Retinal pigment epithelial cell (primary cell): ENCODE results near the gene C1QTNF5.

ENCODE experiments used
- DNase-seq: peaks from one replicate; pipeline ENCODE4 v3.0.0-alpha.2; 2010; ENCODE audit warnings: low read depth
- H3K4me3 ChIP-seq: 2 replicates; pipeline ENCODE4 v1.5.1; 2011; ENCODE audit warnings: mild to moderate bottlenecking, low read length, control low read depth, moderate library complexity
- TF ChIP-seq, protein P1 (sequence below): conservative IDR thresholded peaks from 2 replicates; pipeline ENCODE4 v1.5.1; 2011; ENCODE audit warnings: low read depth, low read length, control low read depth, inconsistent platforms

The C1QTNF5 gene

DNA sequence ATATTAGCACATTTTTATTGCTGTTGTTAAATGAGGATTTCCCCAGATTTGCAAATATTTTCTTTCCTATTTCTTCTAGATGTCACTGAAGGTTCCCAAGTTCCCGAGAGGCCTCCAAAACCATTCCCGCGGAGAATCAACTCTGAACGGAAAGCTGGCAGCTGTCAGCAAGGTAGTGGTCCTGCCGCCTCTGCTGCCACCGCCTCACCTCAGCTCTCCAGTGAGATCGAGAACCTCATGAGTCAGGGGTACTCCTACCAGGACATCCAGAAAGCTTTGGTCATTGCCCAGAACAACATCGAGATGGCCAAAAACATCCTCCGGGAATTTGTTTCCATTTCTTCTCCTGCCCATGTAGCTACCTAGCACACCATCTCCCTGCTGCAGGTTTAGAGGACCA, 41.3 kb downstream of the C1QTNF5 start:
- TF ChIP-seq, protein P1, sequence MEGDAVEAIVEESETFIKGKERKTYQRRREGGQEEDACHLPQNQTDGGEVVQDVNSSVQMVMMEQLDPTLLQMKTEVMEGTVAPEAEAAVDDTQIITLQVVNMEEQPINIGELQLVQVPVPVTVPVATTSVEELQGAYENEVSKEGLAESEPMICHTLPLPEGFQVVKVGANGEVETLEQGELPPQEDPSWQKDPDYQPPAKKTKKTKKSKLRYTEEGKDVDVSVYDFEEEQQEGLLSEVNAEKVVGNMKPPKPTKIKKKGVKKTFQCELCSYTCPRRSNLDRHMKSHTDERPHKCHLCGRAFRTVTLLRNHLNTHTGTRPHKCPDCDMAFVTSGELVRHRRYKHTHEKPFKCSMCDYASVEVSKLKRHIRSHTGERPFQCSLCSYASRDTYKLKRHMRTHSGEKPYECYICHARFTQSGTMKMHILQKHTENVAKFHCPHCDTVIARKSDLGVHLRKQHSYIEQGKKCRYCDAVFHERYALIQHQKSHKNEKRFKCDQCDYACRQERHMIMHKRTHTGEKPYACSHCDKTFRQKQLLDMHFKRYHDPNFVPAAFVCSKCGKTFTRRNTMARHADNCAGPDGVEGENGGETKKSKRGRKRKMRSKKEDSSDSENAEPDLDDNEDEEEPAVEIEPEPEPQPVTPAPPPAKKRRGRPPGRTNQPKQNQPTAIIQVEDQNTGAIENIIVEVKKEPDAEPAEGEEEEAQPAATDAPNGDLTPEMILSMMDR, result no peak
- no peak for DNase-seq
- no peak overlapping the region for H3K4me3 ChIP-seq

DNA sequence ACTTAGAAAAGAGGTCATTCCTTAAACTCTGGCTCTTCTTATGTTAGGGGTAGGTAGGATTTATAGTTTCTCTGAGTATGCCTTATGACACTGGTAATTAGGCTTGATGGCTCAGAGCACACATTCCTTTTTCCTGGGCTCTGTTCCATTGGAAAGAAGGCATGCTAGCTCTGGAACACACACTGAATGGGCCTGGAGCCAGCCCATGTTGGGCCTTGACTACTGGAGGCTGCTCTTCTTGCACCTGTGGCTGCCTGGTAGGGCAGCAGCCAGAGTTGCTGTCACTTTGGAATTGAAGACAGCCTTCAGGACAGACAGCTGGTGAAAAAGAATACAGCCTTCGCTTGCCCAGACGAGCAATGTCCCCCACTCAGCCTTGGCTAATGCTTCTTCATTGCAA, 42.0 kb downstream of the C1QTNF5 start:
- TF ChIP-seq, protein P1, result no peak

DNA sequence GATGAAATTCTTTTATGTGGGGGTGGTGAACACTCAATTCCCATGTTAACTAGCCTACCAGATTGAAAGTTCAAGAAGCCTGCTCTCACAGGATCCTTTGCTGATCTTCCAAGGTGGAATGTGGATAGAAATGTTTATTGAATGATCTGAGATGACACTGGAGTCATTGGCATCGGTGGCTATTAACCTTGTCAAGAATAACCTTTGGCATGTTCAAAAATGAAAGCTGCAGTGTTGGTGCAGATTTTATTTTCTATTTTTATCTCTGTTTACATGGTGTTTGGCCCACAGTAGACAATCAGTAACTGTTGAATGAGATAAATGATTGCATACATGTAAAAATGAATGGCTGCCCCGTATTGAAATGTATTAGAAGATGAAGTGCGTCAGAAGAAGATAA, 42.7 kb downstream of the C1QTNF5 start:
- TF ChIP-seq, protein P1, result no peak
- DNase-seq, result no peak

More for the DNA sequence above, 42.0 kb downstream of the C1QTNF5 start:
- no peak overlapping the region for H3K4me3 ChIP-seq
- no peak for DNase-seq

DNA sequence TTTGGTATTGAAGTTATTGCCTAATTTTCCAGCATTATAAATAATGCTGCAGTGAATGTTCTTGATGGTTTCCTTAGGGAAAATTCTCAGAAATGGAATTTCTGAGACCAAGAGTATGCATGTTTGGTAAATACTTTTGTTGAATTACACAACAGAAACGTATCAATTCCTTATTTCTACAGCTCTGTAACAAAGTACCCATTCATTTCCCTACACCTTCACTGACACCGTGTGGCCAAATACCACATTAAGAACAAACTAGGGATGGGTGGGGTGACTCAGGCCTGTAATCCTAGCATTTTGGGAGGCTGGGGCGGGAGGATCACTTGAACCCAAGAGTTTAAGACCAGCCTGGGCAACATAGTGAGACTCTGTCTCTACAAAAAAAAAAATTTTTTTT, 45.5 kb downstream of the C1QTNF5 start:
- TF ChIP-seq, protein P1, result peak; percentile 2
- no peak for DNase-seq

More for the DNA sequence above, 42.7 kb downstream of the C1QTNF5 start:
- no peak overlapping the region for H3K4me3 ChIP-seq

DNA sequence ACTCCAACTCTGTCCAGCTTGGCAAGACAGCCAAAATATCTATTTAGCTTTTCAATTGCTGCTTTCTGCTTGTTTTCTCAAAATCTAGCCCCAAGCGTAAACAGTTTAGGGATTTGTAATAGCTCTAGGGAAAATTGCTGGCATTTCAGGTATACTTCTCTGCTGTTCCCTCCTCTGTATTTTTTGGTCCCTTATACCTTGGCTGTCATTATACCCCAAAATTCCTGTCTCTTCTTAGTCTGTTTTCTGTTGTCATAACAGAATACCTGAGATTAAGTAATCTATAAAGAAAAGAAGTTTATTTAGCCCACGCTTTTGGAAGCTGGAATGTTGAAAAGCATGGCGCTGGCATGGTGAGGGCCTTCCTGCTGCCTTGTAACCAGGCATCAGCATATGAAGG, 47.2 kb downstream of the C1QTNF5 start:
- no peak for DNase-seq
- TF ChIP-seq, protein P1, result no peak
- H3K4me3 ChIP-seq, result no peak overlapping the region

More for the DNA sequence above, 45.5 kb downstream of the C1QTNF5 start:
- H3K4me3 ChIP-seq, result no peak overlapping the region

DNA sequence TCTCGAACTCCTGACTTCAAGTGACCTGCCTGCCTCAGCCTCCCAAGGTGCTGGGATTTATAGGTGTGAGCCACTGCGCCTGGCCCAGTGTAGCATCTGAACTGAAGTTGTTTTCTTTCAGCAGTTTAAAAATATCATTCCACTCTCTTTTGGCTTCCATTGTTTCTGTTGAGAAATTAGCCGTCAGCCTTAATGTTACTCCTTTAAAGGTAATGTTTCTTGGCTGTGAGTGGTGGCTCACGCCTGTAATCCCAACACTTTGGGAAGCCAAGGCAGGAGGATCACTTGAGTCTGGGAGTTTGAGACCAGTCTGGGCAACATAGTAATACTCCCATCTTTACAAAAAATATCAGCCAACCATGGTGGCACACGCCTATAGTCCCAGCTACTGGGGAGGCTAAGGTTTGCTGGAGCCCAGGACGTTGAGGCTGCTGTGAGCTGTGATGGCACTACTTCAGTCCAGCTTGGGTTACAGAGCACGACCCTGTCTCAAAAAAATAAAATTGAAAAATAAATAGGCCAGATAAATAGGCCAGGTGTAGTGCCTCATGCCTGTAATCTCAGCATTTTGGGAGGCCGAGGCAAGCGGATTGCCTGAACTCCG, 49.7 kb downstream of the C1QTNF5 start:
- no peak for DNase-seq
- TF ChIP-seq, protein P1, result no peak
- H3K4me3 ChIP-seq, result no peak overlapping the region
